Peyer's patch (tissue), 4 donors: ENCODE measurements around the gene ELANE. TPM values are rescaled to one million over a fixed set of nuclear protein-coding genes. Genes with fewer than 3 reads are reported as not detected.
"Not testable (repeated sequence)": the region's sequence is repeated elsewhere in the genome, so short reads cannot be mapped to it uniquely, and the experiment has no call there.

Source experiments
- DNase-seq, 3 donors: peaks; one replicate each; pipeline ENCODE4 v3.0.0-alpha.2; 2017 to 2019
- H3K27ac ChIP-seq, 4 donors: fragments of 200-600 bp; sonication (generic); one replicate each; pipeline ENCODE4 v1.5.1; 2016 to 2019
- H3K27me3 ChIP-seq, 2 donors: fragments of 200-600 bp; sonication (generic); one replicate each; pipeline ENCODE4 v1.5.1; 2019
- H3K36me3 ChIP-seq, 3 donors: fragments of 200-600 bp; sonication (generic); one replicate each; pipeline ENCODE4 v1.5.1; 2016 to 2019
- H3K4me1 ChIP-seq, 4 donors: fragments of 200-600 bp; sonication (generic); one replicate each; pipeline ENCODE4 v1.5.1; 2016 to 2019
- H3K4me3 ChIP-seq, 4 donors: fragments of 200-600 bp; sonication (generic); 1 replicate in 3 of 4; 2 replicates in 1 of 4; pipeline ENCODE4 v1.5.1; 2016 to 2019; ENCODE audit warnings: mild to moderate bottlenecking in 1 of 4
- H3K9me3 ChIP-seq, 4 donors: fragments of 200-600 bp; sonication (generic); one replicate each; pipeline ENCODE4 v1.5.1; 2016 to 2019; ENCODE audit warnings: mild to moderate bottlenecking in 1 of 4
- POLR2A ChIP-seq, 2 donors: fragments of 450-650 bp; IDR thresholded peaks; one replicate each; pipeline ENCODE4 v1.5.1; 2017; ENCODE audit warnings: antibody characterized with exemption in 2 of 2, mild to moderate bottlenecking in 2 of 2, moderate library complexity in 2 of 2
- total RNA-seq, 4 donors: library from RNA; depleted of rRNA; stranded (reverse); fragments of >200 nt; gene quantifications; one replicate each; pipeline ENCODE4 v1.1.0, GENCODE V29; 2016
- TF ChIP-seq, protein P1 (sequence below), 6 experiments: fragments of 450-650 bp in 4 of 6; fragments of 200-600 bp in 2 of 6; sonication (generic) in 1 of 6; IDR thresholded peaks; one replicate each; pipeline ENCODE4 v1.5.1; 2017 to 2019; ENCODE audit warnings: antibody characterized with exemption in 6 of 6, mild to moderate bottlenecking in 3 of 6, moderate library complexity in 1 of 6

ELANE gene
- total RNA-seq, 4 donors from 2014 or later: not detected

DNA sequence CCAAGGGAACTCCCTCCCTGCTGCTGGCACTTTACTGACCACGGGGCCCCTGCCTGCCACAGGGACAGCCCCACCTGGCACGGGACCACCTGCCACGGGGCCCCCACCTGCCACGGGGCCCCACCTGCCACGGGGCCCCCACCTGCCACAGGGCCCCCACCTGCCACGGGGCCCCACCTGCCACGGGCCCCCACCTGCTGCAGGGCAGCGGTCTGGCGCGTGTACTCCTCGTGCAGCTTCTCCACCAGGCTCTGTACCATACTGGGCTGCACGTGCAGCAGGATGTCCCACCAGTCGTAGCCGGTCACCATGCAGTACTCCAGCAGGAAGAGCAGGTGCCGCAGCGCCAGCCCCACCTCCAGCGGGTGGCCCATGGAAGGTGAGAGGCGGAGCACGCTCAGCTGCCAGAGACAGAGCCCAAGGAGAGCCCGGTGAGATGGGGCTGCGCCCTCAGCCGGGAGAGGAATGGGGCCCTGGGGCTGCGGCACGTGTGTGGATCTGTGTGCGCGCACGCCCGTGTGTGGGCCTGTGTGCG is 24.7 kb downstream of the ELANE start:
- H3K27me3 ChIP-seq: no peaks in the 10 kb centered on the region
- DNase-seq: no peak
- no peaks in the 10 kb centered on the region for H3K9me3 ChIP-seq
- H3K27ac ChIP-seq: no peak overlapping the region
- peaks cover 0 to 9% (median 7%) of the 10 kb centered on the region in 4 donors for H3K4me1 ChIP-seq
- H3K36me3 ChIP-seq: peaks cover 0 to 65% (median 0%) of the 10 kb centered on the region in 3 donors
- no peak for TF ChIP-seq POLR2A (IDR thresholded peaks at IDR 0.05)
- TF ChIP-seq, protein P1, sequence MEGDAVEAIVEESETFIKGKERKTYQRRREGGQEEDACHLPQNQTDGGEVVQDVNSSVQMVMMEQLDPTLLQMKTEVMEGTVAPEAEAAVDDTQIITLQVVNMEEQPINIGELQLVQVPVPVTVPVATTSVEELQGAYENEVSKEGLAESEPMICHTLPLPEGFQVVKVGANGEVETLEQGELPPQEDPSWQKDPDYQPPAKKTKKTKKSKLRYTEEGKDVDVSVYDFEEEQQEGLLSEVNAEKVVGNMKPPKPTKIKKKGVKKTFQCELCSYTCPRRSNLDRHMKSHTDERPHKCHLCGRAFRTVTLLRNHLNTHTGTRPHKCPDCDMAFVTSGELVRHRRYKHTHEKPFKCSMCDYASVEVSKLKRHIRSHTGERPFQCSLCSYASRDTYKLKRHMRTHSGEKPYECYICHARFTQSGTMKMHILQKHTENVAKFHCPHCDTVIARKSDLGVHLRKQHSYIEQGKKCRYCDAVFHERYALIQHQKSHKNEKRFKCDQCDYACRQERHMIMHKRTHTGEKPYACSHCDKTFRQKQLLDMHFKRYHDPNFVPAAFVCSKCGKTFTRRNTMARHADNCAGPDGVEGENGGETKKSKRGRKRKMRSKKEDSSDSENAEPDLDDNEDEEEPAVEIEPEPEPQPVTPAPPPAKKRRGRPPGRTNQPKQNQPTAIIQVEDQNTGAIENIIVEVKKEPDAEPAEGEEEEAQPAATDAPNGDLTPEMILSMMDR (IDR thresholded peaks at IDR 0.05): no peak
- no peak overlapping the region for H3K4me3 ChIP-seq

DNA sequence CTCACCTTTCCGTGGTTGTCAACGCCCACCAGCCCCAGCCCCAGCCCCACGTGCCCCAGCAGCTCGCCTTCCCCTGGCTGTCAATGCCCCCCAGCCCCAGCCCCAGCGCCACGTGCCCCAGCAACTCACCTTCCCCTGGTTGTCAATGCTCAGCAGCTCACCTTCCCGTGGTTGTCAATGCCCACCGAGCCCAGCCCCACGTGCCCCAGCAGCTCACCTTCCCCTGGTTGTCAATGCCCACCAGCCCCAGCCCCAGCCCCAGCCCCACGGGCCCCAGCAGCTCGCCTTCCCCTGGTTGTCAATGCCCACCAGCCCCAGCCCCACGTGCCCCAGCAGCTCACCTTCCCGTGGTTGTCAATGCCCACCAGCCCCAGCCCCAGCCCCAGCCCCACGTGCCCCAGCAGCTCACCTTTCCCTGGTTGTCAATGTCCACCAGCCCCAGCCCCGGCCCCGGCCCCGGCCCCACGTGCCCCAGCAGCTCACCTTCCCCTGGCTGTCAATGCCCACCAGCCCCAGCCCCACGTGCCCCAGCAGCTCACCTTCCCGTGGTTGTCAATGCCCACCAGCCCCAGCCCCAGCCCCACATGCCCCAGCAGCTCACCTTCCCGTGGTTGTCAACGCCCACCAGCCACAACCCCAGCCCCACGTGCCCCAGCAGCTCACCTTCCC is 26.0 kb downstream of the ELANE start:
- not testable (repeated sequence) for H3K4me3 ChIP-seq, H3K4me1 ChIP-seq, H3K27me3 ChIP-seq, DNase-seq, H3K27ac ChIP-seq, H3K9me3 ChIP-seq
- peaks cover 0 to 78% (median 0%) of the 10 kb centered on the region in 3 donors for H3K36me3 ChIP-seq

DNA sequence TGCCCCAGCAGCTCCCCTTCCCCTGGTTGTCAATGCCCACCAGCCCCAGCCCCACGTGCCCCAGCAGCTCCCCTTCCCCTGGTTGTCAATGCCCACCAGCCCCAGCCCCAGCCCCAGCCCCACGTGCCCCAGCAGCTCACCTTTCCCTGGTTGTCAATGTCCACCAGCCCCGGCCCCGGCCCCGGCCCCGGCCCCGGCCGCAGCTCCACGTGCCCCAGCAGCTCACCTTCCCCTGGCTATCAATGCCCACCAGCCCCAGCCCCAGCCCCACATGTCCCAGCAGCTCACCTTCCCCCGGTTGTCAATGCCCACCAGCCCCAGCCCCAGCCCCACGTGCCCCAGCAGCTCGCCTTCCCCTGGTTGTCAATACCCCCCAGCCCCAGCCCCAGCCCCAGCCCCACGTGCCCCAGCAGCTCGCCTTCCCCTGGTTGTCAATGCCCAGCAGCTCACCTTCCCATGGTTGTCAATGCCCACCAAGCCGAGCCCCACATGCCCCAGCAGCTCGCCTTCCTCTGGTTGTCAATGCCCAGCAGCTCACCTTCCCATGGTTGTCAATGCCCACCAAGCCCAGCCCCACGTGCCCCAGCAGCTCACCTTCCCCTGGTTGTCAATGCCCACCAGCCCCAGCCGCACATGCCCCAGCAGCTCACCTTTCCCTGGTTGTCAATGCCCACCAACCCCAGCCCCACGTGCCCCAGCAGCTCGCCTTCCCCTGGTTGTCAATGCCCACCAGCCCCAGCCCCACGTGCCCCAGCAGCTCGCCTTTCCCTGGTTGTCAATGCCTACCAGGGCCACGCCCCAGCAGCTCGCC is 26.9 kb downstream of the ELANE start:
- H3K4me1 ChIP-seq, H3K4me3 ChIP-seq, H3K27me3 ChIP-seq, H3K9me3 ChIP-seq, H3K27ac ChIP-seq, DNase-seq: not testable (repeated sequence)
- peaks cover 0 to 77% (median 0%) of the 10 kb centered on the region in 3 donors for H3K36me3 ChIP-seq

DNA sequence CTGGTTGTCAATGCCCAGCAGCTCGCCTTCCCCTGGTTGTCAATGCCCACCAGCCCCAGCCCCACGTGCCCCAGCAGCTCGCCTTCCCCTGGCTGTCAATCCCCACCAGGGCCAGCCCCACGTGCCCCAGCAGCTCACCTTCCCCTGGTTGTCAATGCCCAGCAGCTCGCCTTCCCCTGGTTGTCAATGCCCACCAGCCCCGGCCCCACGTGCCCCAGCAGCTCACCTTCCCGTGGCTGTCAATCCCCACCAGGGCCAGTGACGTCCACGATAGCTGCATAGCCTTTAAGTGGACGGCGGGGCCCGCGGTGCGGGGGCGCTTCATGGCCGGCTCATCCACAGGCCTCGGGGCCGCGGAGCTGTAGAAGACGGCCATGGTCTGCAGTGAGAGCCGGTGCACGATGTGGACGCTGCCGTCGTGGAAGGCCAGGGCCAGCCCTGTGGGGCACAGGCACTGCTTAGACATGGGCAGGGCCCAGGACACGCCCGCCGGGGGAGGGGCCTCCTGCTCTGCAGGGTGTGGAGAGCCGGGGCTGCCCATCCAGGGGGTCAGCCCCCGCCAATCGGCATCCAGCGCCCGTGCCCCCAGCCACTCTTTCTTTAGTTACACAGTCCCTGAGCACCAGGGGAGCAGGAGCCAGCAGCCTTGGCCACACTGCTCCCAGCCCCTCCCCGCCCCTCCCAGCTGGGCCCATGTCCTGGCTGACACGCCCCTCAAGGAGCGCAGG is 27.8 kb downstream of the ELANE start:
- DNase-seq: no peak
- TF ChIP-seq, protein P1 (IDR thresholded peaks at IDR 0.05): no peak
- no peaks in the 10 kb centered on the region for H3K9me3 ChIP-seq
- H3K27me3 ChIP-seq: no peaks in the 10 kb centered on the region
- no peak overlapping the region for H3K27ac ChIP-seq
- H3K36me3 ChIP-seq: peaks cover 0 to 77% (median 0%) of the 10 kb centered on the region in 3 donors
- no peak overlapping the region for H3K4me3 ChIP-seq
- no peaks in the 10 kb centered on the region for H3K4me1 ChIP-seq

DNA sequence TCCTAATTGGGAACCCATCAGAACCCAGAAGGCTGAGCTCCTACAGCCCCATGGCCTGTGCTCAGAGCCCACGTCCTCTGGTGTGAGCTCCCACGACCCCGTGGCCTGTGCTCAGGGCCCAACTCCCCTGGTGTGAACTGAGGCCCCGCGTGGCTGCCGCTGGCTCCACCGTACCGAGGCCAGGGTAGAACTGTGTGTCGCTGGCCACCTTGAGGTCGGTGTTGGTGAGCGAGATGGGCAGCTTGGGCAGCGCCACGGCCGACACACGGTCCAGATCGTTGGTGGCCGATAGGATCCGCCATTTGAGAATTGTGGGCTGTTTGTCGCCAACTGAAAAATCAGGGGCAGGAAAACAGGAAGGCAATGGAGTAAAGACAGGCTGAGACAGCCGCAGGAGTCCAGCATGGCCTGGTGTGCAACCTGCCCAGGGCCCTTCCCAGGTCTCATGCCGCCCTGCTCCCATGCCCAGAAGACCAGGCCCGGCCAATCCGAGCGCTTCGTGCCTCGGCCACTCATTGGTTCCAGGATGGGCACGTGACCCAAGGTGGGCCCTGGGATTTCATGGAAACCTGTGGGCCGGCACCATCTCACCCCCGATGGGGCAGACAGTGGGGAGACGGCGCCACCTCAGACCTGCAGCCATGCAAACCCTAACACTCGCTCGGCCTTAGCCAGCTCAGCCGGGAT is 29.4 kb downstream of the ELANE start:
- Histone ChIP-seq H3K27me3 (no peaks in the 10 kb centered on the region), H3K4me3 (no peak overlapping the region), H3K4me1 (no peaks in the 10 kb centered on the region), H3K36me3 (peaks cover 0 to 74% (median 0%) of the 10 kb centered on the region in 3 donors), H3K27ac (no peak overlapping the region), H3K9me3 (no peaks in the 10 kb centered on the region)
- no peak for DNase-seq
- TF ChIP-seq POLR2A (IDR thresholded peaks at IDR 0.05): no peak
- TF ChIP-seq, protein P1 (IDR thresholded peaks at IDR 0.05): no peak

DNA sequence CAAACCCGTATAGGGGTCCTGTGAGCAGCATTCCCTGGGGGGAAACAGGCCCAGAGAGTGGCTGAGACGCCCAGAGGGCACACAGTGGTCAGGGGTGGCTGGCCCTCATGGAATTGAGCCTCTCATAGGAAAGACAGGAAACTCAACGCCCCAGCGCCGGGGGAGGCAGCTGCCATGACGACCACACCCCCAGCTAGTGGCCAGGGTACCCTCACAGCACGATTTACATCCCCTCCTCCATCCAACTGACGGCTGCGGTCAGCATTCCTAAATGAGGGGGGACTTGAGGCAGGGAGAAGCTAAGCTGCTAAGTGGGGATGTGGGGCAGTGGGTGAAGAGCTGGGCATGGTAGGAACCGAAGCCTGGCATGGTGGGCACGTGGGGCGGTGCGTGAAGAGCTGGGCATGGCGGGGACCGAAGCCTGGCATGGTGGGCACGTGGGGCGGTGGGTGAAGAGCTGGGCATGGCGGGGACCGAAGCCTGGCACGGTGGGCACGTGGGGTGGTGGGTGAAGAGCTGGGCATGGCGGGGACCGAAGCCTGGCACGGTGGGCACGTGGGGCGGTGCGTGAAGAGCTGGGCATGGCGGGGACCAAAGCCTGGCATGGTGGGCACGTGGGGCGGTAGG is 30.9 kb downstream of the ELANE start:
- peaks cover 0 to 72% (median 0%) of the 10 kb centered on the region in 3 donors for H3K36me3 ChIP-seq
- H3K4me1 ChIP-seq: no peaks in the 10 kb centered on the region

More for the DNA sequence above, 30.9 kb downstream of the ELANE start:
- Histone ChIP-seq H3K9me3 (no peaks in the 10 kb centered on the region), H3K4me3 (no peak overlapping the region), H3K27ac (no peak overlapping the region), H3K27me3 (no peaks in the 10 kb centered on the region)
- no peak for TF ChIP-seq POLR2A (IDR thresholded peaks at IDR 0.05)
- TF ChIP-seq, protein P1 (IDR thresholded peaks at IDR 0.05): no peak
- no peak for DNase-seq
